Right lobe of liver (tissue), 6 donors: ENCODE results near the gene SCCPDH. TPM values are rescaled to one million over a fixed set of nuclear protein-coding genes. Genes with fewer than 3 reads are reported as not detected.
A peak's percentile ranks its signal among the peaks of the same experiment; 100 is the strongest.
"Not testable (repeated sequence)": the region's sequence is repeated elsewhere in the genome, so short reads cannot be mapped to it uniquely, and the experiment has no call there.

Experiments used
- ATAC-seq, 4 donors: fragments of 200-7000 bp; cut with Tn5 transposase; one replicate each; pipeline ENCODE4 v1.9.1; 2020; ENCODE audit warnings: mild to moderate bottlenecking in 4 of 4, moderate library complexity in 4 of 4
- DNase-seq, 3 donors: peaks; one replicate each; pipeline ENCODE4 v3.0.0-alpha.2; 2020
- H3K27ac ChIP-seq, 3 donors: fragments of 200-600 bp; one replicate each; pipeline ENCODE4 v1.8.0; 2022
- H3K27me3 ChIP-seq, 2 donors: fragments of 200-600 bp; one replicate each; pipeline ENCODE4 v1.8.0; 2022
- H3K36me3 ChIP-seq, 4 donors: fragments of 200-600 bp; sonication (generic) in 1 of 4; one replicate each; pipeline versions ENCODE4 v1.5.1 to v1.8.0; 2017 to 2022; ENCODE audit warnings: control low read depth in 1 of 4
- H3K4me1 ChIP-seq, 4 donors: fragments of 200-600 bp; sonication (generic) in 1 of 4; one replicate each; pipeline versions ENCODE4 v1.5.1 to v1.8.0; 2017 to 2022; ENCODE audit warnings: control low read depth in 1 of 4
- H3K4me3 ChIP-seq, 3 donors: fragments of 200-600 bp; one replicate each; pipeline ENCODE4 v1.8.0; 2022
- H3K9me3 ChIP-seq, 4 donors: fragments of 200-600 bp; sonication (generic) in 1 of 4; one replicate each; pipeline versions ENCODE4 v1.5.1 to v1.8.0; 2017 to 2022; ENCODE audit warnings: control low read depth in 1 of 4
- CTCF ChIP-seq, 4 donors: fragments of 200-600 bp in 3 of 4; fragments of 450-650 bp in 1 of 4; IDR thresholded peaks; one replicate each; pipeline versions ENCODE4 v1.5.1 to v1.8.0; 2016 to 2022; ENCODE audit warnings: antibody characterized with exemption in 4 of 4, mild to moderate bottlenecking in 2 of 4
- POLR2A ChIP-seq: fragments of 450-650 bp; IDR thresholded peaks from one replicate; pipeline ENCODE4 v1.6.1; 2017; ENCODE audit warnings: antibody characterized with exemption, mild to moderate bottlenecking
- WGBS: methylation state at CpG from one replicate; pipeline ENCODE4 v1.1.6; 2018; ENCODE audit warnings: low coverage, low lambda C conversion rate; ENCODE audit not compliant: insufficient coverage; ENCODE audit errors: missing lambda C conversion rate; 5-methylcytosine and 5-hydroxymethylcytosine counted together
- intact Hi-C, 2 donors: fragments of 100-400 bp; cut with DNase I; formaldehyde crosslinking; loops; one replicate each; pipeline versions ENCODE4 v1.11.2 to v1.14.1; 2022
- total RNA-seq, 6 experiments: library from RNA; depleted of rRNA in 2 of 6; stranded (reverse); fragments of >200 nt in 2 of 6; fragmentation: NEBNext Ultra II Directional in 3 of 6; extraction: Animal tissue kit (Norgen Biotek cat#: 25700) in 3 of 6; gene quantifications; one replicate each; pipeline versions ENCODE4 v1.1.0 to v1.2.4, GENCODE V29; 2016 to 2023
- donor health status: DM: no; HTN: yes; CAD: no.
- donor health status: DM: no; HTN: no; CAD: no.
- donor health status: DM: no; HTN: no; CAD: no.
- donor health status: DM: no; HTN: yes; CAD: no.
- donor health status: DM: no; HTN: yes; CAD: no.

SCCPDH gene
- total RNA-seq, 6 experiments from 2014 or later = 80.3 to 125 (median 85.3) TPM

DNA sequence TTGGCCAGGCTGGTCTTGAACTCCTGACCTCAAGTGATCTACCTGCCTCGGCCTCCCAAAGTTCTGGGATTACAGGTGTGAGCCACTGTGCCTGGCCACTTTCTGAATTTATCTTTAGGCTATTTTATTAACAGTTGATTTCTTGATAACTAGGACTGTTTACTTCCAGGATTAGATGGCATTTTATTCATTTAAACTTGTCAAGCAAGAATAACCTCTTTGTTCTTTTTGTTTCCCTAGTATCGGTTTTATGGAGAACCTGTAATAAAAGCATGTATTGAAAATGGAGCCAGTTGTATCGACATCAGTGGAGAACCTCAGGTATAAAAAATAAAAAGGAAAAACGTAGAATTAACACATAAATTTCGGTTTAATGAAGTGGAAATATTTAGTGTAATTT lies 11.5 kb downstream of the SCCPDH start:
- H3K36me3 ChIP-seq = peaks cover 2 to 98% (median 37%) of the 10 kb centered on the region in 4 donors
- DNase-seq = no peak
- TF ChIP-seq POLR2A (no peak), CTCF (IDR thresholded peaks at IDR 0.05) (no peak)
- no peak for ATAC-seq
- 90% methylated on average over 5 of the region's 5 CpGs for WGBS
- no peak overlapping the region for H3K4me3 ChIP-seq
- no peaks in the 10 kb centered on the region for H3K27me3 ChIP-seq
- intact Hi-C loops = no loop called here
- no peaks in the 10 kb centered on the region for H3K9me3 ChIP-seq
- H3K27ac ChIP-seq = no peak overlapping the region
- no peaks in the 10 kb centered on the region for H3K4me1 ChIP-seq

DNA sequence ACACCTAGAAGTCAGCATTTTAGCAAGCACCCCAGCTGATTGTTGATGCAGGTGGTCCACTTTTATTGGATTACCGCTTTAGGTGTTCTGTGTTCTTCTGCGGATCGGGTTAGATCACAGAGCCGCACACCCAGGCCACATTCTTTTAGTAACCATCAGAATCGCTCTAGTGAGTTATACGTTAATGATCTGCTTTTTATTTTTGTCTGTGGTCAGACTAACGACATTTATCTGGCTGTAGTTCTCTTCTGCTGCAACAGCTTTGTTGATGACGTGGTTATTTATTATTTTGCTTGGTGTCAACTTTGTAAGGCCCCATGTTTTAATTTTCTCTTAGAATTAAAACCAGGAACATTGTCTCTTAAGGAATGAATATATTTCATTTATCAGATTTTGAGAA lies 18.2 kb downstream of the SCCPDH start:
- Histone ChIP-seq H3K36me3 (peaks cover 2 to 82% (median 20%) of the 10 kb centered on the region in 4 donors), H3K27ac (no peak overlapping the region), H3K27me3 (no peaks in the 10 kb centered on the region), H3K4me1 (no peaks in the 10 kb centered on the region), H3K4me3 (no peak overlapping the region), H3K9me3 (no peaks in the 10 kb centered on the region)
- DNase-seq (no peak), ATAC-seq (no peak)
- intact Hi-C loops = no loop called here
- TF ChIP-seq CTCF (IDR thresholded peaks at IDR 0.05) (no peak), POLR2A (no peak)
- WGBS = 85% methylated on average over 8 of the region's 8 CpGs

DNA sequence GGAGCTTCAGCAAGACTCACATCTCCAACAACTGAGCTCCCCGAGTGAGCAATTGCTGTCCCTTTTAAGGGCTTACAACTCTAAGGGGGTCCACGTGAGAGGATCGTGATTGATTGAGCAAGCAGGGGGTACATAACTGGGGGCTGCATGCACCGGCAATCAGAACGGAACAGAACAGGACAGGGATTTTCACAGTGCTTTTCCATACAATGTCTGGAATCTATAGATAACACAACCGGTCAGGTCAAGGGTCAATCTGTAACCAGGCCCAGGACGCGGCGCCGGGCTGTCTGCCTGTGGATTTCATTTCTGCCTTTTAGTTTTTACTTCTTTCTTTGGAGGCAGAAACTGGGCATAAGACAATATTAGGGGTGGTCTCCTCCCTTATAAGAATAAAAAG lies 21.9 kb downstream of the SCCPDH start:
- H3K4me3 ChIP-seq = not testable (repeated sequence)

DNA sequence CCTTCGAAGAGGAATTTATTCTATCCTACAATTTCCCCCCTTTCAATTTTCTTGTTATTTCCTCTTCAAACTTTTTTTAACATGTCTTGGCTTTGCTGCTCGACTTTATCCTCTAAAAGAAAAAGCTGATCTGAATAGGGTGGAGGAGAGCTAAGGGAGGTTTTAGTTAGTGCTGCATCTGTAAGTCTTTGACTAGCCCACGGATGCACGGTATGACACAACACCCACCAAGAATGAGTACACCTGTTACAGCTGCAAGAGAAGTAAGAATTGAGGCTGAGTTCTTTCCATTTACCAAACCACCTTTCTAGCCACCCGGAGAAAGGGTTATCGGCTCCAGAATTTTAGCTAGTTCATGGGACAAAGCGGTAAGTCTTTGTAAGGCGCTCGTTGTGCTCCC lies 23.8 kb downstream of the SCCPDH start:
- peaks cover 0 to 39% (median under 1%) of the 10 kb centered on the region in 4 donors for H3K36me3 ChIP-seq
- ATAC-seq (no peak), DNase-seq (no peak)
- WGBS = 79% methylated on average over 6 of the region's 9 CpGs
- no peak overlapping the region for H3K4me3 ChIP-seq
- no peaks in the 10 kb centered on the region for H3K4me1 ChIP-seq
- no peaks in the 10 kb centered on the region for H3K9me3 ChIP-seq
- no peak overlapping the region for H3K27ac ChIP-seq
- intact Hi-C loops = no loop called here
- H3K27me3 ChIP-seq = no peaks in the 10 kb centered on the region
- TF ChIP-seq POLR2A (no peak), CTCF (IDR thresholded peaks at IDR 0.05) (no peak)

More for the DNA sequence above, 21.9 kb downstream of the SCCPDH start:
- H3K27me3 ChIP-seq, H3K9me3 ChIP-seq, ATAC-seq, H3K4me1 ChIP-seq, H3K27ac ChIP-seq, intact Hi-C loops, DNase-seq: not testable (repeated sequence)
- peaks cover 0 to 58% (median 9%) of the 10 kb centered on the region in 4 donors for H3K36me3 ChIP-seq
- 75% methylated on average over 2 of the region's 10 CpGs for WGBS

DNA sequence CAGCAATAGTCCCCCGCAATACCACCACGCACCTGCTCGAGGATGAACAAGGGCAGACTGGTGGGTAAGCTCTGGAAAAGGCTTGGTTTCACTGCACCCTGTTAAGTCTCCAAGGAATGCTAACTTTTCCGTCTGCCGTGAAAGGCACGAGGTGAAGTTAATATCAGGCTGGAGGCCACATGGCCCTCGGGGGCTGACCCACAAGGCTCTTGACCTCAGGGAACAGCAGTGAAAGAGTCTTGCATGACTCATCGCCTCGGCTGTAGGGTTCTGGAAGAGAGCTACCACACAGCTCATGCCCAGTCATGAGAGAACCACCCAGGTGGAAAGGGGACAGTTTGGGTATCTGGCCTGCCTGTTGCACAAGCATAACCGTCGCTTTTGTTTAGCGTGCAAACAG lies 24.7 kb downstream of the SCCPDH start:
- ATAC-seq (peak in 3 of 4 donors; percentile 39 to 69 (median 62)), DNase-seq (no peak)
- 59% methylated on average over 9 of the region's 12 CpGs for whole genome bisulfite sequencing
- Histone ChIP-seq H3K36me3 (peaks cover 0 to 30% (median 0%) of the 10 kb centered on the region in 4 donors), H3K27me3 (no peaks in the 10 kb centered on the region), H3K9me3 (no peaks in the 10 kb centered on the region), H3K4me3 (no peak overlapping the region), H3K4me1 (no peaks in the 10 kb centered on the region), H3K27ac (no peak overlapping the region)
- intact Hi-C loops = no loop called here
- no peak for TF ChIP-seq POLR2A

- TF ChIP-seq CTCF (IDR thresholded peaks at IDR 0.05) (no peak), POLR2A (no peak)
- Histone ChIP-seq H3K4me1 (no peaks in the 10 kb centered on the region), H3K27me3 (no peaks in the 10 kb centered on the region), H3K36me3 (peaks cover 0 to 13% (median 0%) of the 10 kb centered on the region in 4 donors), H3K9me3 (no peaks in the 10 kb centered on the region), H3K27ac (no peak overlapping the region), H3K4me3 (no peak overlapping the region)
- 80% methylated on average over 7 of the region's 7 CpGs for WGBS
- DNase-seq = no peak
- intact Hi-C loops = no loop called here
- no peak for ATAC-seq
These were observed 26.5 kb downstream of the SCCPDH start for GRCh38 chr1:246750752-246751151.
